Erythroblast (primary cell): Measurements from ENCODE around the gene ADISSP.

Experiments
- GATA1 ChIP-seq: IDR thresholded peaks from 2 replicates; pipeline ENCODE4 v1.6.1; 2011; ENCODE audit warnings: low read depth, mild to moderate bottlenecking, control low read depth, low read length, moderate library complexity
- POLR2A ChIP-seq: IDR thresholded peaks from 2 replicates; pipeline ENCODE4 v1.6.1; 2011; ENCODE audit warnings: mild to moderate bottlenecking, low read length

- TF ChIP-seq POLR2A (no peak), GATA1 (no peak)
Observed at GRCh38 chr20:3719046-3719445, 48.5 kb downstream of the ADISSP start.
